HepG2 (cell line): ENCODE data around the gene CDK17. TPM values are rescaled to one million over a fixed set of nuclear protein-coding genes. Genes with fewer than 3 reads are reported as not detected.

ENCODE experiments used
- CENPX ChIP-seq: sonication (generic); formaldehyde crosslinking; IDR thresholded peaks from 2 replicates; pipeline ENCODE4 v1.9.0; 2021; ENCODE audit warnings: mild to moderate bottlenecking, missing genetic modification reagents, moderate library complexity
- KAT8 ChIP-seq: IDR thresholded peaks from 2 replicates; pipeline ENCODE4 v1.6.1; 2016; ENCODE audit warnings: missing genetic modification reagents, missing compliant biosample characterization
- RBFOX2 ChIP-seq: fragments of 200-400 bp; formaldehyde crosslinking; IDR thresholded peaks from 2 replicates; pipeline ENCODE4 v1.6.1; 2017; ENCODE audit warnings: low read depth, mild to moderate bottlenecking, low read length
- ZEB1 ChIP-seq: IDR thresholded peaks from 2 replicates; pipeline ENCODE4 v1.6.1; 2012; ENCODE audit warnings: mild to moderate bottlenecking, low read depth, inconsistent platforms; ENCODE audit not compliant: insufficient replicate concordance
- ZFP36 ChIP-seq: fragments of 150-350 bp; IDR thresholded peaks from 2 replicates; pipeline ENCODE4 v1.6.1; 2018; ENCODE audit warnings: borderline replicate concordance, low read length, low read depth; ENCODE audit not compliant: partially characterized antibody
- ZNF251 ChIP-seq: sonication (generic); formaldehyde crosslinking; IDR thresholded peaks from 2 replicates; pipeline ENCODE4 v1.9.0; 2021; ENCODE audit warnings: mild to moderate bottlenecking, missing genetic modification reagents
- ZNF629 ChIP-seq: sonication (generic); formaldehyde crosslinking; conservative IDR thresholded peaks from 2 replicates; pipeline ENCODE4 v1.5.0; 2020; ENCODE audit warnings: missing genetic modification reagents
- polyA plus RNA-seq, 8 experiments: library from polyadenylated mRNA; depleted of rRNA in 3 of 8; stranded (reverse) in 7 of 8; unstranded in 1 of 8; fragments of >200 nt; fragmentation: Illumina TruSeq in 4 of 8; extraction: Trizol in 4 of 8; gene quantifications; 2 replicates each; pipeline versions ENCODE4 v1.2.1 to v1.2.3, GENCODE V29; 2011 to 2016; ENCODE audit warnings: low read depth in 4 of 8, missing spikeins in 1 of 8, mixed read lengths in 1 of 8; ENCODE audit not compliant: insufficient read depth in 1 of 8
- total RNA-seq, 5 experiments: library from RNA; depleted of rRNA; stranded (reverse); fragments of >200 nt; fragmentation: Illumina TruSeq; extraction: Trizol; gene quantifications; 2 replicates each; pipeline ENCODE4 v1.2.3, GENCODE V29; 2016; ENCODE audit warnings: low read depth in 1 of 5
- TF ChIP-seq, protein P1 (sequence below): sonication (generic); formaldehyde crosslinking; IDR thresholded peaks from 2 replicates; pipeline ENCODE4 v1.4.0; 2020; ENCODE audit warnings: missing genetic modification reagents
- TF ChIP-seq, protein P2 (sequence below): IDR thresholded peaks from 2 replicates; pipeline ENCODE4 v1.6.1; 2016; ENCODE audit warnings: missing compliant biosample characterization, missing genetic modification reagents, borderline replicate concordance
- TF ChIP-seq, protein P3 (sequence below): sonication (generic); formaldehyde crosslinking; IDR thresholded peaks from 2 replicates; pipeline ENCODE4 v1.5.0; 2020; ENCODE audit warnings: mild to moderate bottlenecking, missing genetic modification reagents, borderline replicate concordance
- TF ChIP-seq, protein P4 (sequence below): fragments of 450-650 bp; IDR thresholded peaks from 2 replicates; pipeline ENCODE4 v1.6.1; 2016
- TF ChIP-seq, protein P5 (sequence below): sonication (generic); formaldehyde crosslinking; IDR thresholded peaks from 2 replicates; pipeline ENCODE4 v1.4.0; 2020; ENCODE audit warnings: missing genetic modification reagents, borderline replicate concordance
- TF ChIP-seq, protein P6 (sequence below): sonication (generic); formaldehyde crosslinking; IDR thresholded peaks from 2 replicates; pipeline ENCODE4 v1.8.1; 2023; ENCODE audit warnings: mild to moderate bottlenecking, inconsistent platforms, moderate library complexity, missing genetic modification reagents, borderline replicate concordance
- TF ChIP-seq, protein P7 (sequence below): sonication (generic); formaldehyde crosslinking; IDR thresholded peaks from 2 replicates; pipeline ENCODE4 v1.8.1; 2023; ENCODE audit warnings: mild to moderate bottlenecking, moderate library complexity, missing genetic modification reagents

The CDK17 gene
- total and polyA plus RNA-seq, 2 of the 13 experiments (the other 11 are each of a cell fraction or from before 2014, with no cell fraction given) = 9.9 to 22.3 TPM

DNA sequence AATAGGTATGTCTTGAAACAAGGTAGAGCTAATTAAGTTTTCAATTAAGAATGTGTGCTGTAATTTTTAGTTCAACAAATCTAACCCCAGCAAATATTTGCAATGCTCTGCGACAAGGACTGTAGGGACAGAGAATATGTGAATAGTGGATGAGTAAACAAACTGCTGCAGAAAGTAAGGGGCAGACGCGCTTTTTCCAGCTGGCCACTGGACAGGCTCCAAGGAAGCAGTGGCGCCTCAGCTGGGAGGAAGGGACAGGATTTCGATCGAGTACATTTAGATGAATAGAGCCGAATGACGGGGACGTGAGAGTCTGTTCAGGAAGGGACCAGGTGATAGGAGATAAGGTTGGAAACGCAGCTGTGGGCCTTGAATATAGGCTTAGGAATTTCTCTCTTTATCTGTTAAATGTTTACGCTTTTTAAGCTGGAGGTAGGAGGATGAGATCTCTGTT, 136.8 kb downstream of the CDK17 start (continued):
- TF ChIP-seq, protein P1, sequence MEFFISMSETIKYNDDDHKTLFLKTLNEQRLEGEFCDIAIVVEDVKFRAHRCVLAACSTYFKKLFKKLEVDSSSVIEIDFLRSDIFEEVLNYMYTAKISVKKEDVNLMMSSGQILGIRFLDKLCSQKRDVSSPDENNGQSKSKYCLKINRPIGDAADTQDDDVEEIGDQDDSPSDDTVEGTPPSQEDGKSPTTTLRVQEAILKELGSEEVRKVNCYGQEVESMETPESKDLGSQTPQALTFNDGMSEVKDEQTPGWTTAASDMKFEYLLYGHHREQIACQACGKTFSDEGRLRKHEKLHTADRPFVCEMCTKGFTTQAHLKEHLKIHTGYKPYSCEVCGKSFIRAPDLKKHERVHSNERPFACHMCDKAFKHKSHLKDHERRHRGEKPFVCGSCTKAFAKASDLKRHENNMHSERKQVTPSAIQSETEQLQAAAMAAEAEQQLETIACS (CRISPR knock-in tag) = no peak
- TF ChIP-seq ZNF251 (CRISPR knock-in tag) (no peak), ZNF629 (0 out of 2 replicates have a peak, but pooled peaks have one; percentile 27), RBFOX2 (no peak), CENPX (no peak), ZFP36 (no peak), KAT8 (0 out of 2 replicates have a peak, but pooled peaks have one; percentile 39), ZEB1 (peak; percentile 28)
- TF ChIP-seq, protein P2, sequence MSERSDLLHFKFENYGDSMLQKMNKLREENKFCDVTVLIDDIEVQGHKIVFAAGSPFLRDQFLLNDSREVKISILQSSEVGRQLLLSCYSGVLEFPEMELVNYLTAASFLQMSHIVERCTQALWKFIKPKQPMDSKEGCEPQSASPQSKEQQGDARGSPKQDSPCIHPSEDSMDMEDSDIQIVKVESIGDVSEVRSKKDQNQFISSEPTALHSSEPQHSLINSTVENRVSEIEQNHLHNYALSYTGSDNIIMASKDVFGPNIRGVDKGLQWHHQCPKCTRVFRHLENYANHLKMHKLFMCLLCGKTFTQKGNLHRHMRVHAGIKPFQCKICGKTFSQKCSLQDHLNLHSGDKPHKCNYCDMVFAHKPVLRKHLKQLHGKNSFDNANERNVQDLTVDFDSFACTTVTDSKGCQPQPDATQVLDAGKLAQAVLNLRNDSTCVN = no peak
- TF ChIP-seq, protein P3, sequence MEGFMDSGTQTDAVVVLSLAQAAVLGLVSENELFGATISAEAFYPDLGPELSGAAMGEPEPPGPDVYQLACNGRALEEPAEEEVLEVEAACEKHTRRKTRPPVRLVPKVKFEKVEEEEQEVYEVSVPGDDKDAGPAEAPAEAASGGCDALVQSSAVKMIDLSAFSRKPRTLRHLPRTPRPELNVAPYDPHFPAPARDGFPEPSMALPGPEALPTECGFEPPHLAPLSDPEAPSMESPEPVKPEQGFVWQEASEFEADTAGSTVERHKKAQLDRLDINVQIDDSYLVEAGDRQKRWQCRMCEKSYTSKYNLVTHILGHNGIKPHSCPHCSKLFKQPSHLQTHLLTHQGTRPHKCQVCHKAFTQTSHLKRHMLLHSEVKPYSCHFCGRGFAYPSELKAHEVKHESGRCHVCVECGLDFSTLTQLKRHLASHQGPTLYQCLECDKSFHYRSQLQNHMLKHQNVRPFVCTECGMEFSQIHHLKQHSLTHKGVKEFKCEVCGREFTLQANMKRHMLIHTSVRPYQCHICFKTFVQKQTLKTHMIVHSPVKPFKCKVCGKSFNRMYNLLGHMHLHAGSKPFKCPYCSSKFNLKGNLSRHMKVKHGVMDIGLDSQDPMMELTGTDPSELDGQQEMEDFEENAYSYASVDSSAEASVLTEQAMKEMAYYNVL (CRISPR knock-in tag) = peak; percentile 93; the same call in 1 of the 2 replicates
- TF ChIP-seq, protein P4, sequence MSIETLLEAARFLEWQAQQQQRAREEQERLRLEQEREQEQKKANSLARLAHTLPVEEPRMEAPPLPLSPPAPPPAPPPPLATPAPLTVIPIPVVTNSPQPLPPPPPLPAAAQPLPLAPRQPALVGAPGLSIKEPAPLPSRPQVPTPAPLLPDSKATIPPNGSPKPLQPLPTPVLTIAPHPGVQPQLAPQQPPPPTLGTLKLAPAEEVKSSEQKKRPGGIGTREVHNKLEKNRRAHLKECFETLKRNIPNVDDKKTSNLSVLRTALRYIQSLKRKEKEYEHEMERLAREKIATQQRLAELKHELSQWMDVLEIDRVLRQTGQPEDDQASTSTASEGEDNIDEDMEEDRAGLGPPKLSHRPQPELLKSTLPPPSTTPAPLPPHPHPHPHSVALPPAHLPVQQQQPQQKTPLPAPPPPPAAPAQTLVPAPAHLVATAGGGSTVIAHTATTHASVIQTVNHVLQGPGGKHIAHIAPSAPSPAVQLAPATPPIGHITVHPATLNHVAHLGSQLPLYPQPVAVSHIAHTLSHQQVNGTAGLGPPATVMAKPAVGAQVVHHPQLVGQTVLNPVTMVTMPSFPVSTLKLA = no peak
- TF ChIP-seq, protein P5, sequence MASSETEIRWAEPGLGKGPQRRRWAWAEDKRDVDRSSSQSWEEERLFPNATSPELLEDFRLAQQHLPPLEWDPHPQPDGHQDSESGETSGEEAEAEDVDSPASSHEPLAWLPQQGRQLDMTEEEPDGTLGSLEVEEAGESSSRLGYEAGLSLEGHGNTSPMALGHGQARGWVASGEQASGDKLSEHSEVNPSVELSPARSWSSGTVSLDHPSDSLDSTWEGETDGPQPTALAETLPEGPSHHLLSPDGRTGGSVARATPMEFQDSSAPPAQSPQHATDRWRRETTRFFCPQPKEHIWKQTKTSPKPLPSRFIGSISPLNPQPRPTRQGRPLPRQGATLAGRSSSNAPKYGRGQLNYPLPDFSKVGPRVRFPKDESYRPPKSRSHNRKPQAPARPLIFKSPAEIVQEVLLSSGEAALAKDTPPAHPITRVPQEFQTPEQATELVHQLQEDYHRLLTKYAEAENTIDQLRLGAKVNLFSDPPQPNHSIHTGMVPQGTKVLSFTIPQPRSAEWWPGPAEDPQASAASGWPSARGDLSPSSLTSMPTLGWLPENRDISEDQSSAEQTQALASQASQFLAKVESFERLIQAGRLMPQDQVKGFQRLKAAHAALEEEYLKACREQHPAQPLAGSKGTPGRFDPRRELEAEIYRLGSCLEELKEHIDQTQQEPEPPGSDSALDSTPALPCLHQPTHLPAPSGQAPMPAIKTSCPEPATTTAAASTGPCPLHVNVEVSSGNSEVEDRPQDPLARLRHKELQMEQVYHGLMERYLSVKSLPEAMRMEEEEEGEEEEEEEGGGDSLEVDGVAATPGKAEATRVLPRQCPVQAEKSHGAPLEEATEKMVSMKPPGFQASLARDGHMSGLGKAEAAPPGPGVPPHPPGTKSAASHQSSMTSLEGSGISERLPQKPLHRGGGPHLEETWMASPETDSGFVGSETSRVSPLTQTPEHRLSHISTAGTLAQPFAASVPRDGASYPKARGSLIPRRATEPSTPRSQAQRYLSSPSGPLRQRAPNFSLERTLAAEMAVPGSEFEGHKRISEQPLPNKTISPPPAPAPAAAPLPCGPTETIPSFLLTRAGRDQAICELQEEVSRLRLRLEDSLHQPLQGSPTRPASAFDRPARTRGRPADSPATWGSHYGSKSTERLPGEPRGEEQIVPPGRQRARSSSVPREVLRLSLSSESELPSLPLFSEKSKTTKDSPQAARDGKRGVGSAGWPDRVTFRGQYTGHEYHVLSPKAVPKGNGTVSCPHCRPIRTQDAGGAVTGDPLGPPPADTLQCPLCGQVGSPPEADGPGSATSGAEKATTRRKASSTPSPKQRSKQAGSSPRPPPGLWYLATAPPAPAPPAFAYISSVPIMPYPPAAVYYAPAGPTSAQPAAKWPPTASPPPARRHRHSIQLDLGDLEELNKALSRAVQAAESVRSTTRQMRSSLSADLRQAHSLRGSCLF (CRISPR knock-in tag) = no peak
- TF ChIP-seq, protein P6, sequence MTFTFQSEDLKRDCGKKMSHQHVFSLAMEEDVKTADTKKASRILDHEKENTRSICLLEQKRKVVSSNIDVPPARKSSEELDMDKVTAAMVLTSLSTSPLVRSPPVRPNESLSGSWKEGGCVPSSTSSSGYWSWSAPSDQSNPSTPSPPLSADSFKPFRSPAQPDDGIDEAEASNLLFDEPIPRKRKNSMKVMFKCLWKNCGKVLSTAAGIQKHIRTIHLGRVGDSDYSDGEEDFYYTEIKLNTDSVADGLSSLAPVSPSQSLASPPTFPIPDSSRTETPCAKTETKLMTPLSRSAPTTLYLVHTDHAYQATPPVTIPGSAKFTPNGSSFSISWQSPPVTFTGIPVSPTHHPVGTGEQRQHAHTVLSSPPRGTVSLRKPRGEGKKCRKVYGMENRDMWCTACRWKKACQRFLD (CRISPR knock-in tag) = no peak
- TF ChIP-seq, protein P7, sequence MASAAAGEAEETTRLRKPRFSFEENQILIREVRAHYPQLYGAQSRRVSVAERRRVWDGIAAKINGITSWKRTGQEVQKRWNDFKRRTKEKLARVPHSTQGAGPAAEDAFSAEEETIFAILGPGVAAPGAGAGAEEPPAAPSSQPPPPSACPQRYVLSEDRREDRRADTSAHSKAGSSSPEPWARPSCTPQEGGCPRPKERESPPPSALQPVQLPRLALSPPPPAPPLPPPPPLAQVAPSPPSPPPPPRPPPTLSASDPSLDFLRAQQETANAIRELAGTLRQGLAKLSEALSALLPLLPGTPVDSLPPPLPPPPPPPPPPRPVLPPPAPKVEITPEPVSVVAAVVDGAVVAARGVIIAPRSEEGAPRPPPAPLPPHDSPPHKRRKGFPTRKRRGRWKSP (CRISPR knock-in tag) = no peak
